ENCODE measurements around the gene JPT2.
"Not testable (repeated sequence)": the region's sequence is repeated elsewhere in the genome, so short reads cannot be mapped to it uniquely, and the experiment has no call there.

Gene JPT2

DNA sequence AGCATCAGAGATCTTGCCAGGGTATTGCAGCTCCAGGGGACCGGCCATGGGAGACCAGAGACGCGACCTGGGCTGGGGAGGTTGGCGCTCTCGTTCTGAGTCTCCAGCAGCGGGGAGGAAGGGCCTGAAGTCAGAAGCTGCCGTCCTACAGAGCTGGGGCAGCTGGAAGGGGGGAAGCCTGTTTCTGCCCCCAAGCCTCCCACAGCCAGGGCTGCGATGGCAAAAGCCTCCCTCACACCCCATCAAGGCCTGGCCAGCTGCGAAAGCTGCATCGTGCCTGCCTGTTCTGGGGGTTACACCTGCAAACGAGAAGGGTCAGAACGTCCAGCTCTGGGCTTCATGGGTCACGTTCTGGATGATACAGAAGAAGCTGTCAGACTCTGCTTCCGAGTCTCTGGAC lies 54.0 kb downstream of the JPT2 start:
- no peak overlapping the region for H3K4me3 ChIP-seq (ENCODE audit: low read length)
- TF ChIP-seq, protein P1, sequence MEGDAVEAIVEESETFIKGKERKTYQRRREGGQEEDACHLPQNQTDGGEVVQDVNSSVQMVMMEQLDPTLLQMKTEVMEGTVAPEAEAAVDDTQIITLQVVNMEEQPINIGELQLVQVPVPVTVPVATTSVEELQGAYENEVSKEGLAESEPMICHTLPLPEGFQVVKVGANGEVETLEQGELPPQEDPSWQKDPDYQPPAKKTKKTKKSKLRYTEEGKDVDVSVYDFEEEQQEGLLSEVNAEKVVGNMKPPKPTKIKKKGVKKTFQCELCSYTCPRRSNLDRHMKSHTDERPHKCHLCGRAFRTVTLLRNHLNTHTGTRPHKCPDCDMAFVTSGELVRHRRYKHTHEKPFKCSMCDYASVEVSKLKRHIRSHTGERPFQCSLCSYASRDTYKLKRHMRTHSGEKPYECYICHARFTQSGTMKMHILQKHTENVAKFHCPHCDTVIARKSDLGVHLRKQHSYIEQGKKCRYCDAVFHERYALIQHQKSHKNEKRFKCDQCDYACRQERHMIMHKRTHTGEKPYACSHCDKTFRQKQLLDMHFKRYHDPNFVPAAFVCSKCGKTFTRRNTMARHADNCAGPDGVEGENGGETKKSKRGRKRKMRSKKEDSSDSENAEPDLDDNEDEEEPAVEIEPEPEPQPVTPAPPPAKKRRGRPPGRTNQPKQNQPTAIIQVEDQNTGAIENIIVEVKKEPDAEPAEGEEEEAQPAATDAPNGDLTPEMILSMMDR (conservative IDR thresholded peaks at IDR 0.05; ENCODE audit: low read length) = no peak
- no peak for DNase-seq (ENCODE audit: low read depth)

DNA sequence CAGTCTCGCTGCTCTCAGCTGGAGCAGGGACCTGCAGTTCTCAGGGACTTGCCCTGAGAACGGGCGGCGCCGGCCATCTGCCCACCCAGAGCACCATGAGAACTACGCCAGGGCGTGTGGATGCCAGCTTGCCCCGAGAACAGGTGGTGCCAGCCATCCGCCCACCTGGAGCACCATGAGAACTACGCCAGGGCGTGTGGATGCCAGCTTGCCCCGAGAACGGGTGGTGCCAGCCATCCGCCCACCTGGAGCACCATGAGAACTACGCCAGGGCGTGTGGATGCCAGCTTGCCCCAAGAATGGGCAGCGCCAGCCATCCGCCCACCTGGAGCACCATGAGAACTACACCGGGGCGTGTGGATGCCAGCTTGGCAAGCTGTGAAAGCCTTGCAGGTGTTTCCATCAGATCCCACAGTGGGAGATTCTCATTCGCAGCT lies 54.5 kb downstream of the JPT2 start:
- not testable (repeated sequence) for H3K4me3 ChIP-seq (ENCODE audit: low read length); DNase-seq (ENCODE audit: low read depth)

DNA sequence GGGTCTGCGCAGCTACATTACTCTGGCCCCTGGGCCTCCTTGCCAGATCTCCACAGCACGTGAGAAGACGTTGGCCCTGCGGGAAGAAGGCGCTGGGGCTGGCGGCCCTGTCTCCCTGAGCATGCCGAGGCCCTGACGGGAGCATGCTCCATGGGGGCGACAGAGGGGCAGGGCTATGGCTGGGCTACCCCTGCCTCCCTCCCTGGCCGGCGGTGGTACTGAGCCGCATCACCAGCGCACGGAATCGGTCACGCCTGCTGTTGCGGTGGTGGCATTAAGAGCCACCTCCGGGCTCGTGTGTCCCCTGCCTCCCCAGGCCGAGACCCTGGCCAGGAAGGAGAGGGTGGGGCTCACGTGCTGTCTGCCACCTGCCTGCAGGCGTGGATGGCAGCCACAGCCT lies 56.0 kb downstream of the JPT2 start:
- no peak overlapping the region for H3K4me3 ChIP-seq (ENCODE audit: low read length)
- no peak for DNase-seq (ENCODE audit: low read depth)
- TF ChIP-seq, protein P1 (conservative IDR thresholded peaks at IDR 0.05; ENCODE audit: low read length) = no peak

DNA sequence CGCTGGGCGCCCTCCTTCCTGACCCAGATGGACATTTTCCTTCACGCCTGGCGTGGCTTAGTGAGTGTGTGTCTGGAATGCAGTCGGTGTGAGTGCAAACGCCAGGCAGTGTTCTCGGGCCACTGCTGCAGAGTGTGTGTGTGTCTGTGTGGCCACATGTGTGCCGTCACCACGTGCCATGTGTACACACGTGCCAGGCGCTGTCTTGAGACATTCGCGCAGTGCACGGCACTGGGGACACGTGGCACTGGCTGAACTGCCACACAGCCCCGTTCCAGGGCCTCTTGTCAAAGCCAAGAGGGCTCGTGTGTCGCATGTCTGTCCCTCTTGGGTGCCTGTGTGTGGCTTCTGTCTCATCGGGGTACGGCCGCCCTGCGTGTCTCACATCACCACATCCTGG lies 56.7 kb downstream of the JPT2 start:
- TF ChIP-seq, protein P1 (conservative IDR thresholded peaks at IDR 0.05; ENCODE audit: low read length) = no peak
- H3K4me3 ChIP-seq (ENCODE audit: low read length) = no peak overlapping the region
- no peak for DNase-seq (ENCODE audit: low read depth)

DNA sequence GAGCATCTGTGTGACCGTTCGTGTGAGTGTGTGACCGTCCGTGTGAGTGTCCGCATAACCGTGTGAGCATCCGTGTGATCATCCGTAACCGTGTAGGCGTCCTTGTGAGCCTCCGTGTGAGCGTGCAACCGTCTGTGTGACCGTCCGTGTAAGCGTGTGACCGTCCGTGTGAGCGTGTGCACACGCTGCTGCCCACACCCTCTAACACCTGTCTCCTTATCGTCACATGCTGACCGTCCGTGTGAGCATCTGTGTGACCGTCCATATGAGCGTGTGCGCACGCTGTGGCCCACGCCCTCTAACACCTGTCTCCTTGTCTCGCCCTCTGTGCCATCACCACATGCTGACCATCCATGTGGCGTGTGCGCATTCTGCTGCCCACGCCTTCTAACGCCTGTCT lies 62.2 kb downstream of the JPT2 start:
- H3K4me3 ChIP-seq (ENCODE audit: low read length) = no peak overlapping the region
- TF ChIP-seq, protein P1 (conservative IDR thresholded peaks at IDR 0.05; ENCODE audit: low read length) = no peak
- DNase-seq (ENCODE audit: low read depth) = no peak

DNA sequence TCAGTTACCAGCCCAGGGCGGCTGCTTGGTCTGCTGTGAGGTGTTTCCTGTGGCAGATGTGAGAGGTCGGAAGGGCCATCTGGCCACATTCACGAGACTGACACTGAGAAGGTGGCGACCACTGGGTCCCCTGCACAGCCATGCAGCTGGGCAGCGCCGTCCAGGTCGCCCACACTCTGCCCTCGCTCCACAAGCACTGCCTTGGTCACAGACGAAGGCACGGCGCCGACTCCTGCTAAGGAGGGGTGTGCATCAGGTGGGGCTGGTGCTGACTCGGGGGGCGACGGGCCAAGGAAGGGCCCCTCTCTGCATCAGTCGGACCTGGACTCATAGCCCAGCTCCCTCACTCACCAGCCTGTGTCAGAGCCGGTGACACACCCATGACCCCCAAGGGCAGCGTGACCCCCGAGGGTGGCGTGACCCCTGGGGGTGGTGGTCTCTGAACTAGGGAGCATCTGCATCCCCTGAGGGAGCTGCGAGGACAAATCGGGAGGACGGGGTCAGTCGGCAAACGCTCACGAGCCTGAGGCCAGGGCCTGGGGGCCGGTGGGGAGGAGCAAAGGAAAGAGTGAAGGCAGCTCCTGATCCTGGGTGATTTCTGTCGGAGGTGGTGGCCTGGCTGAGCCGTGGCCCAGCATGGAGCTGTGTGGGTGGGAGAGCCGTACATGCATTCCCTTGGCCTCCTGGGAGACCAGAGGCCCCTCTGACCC lies 62.9 kb downstream of the JPT2 start:
- TF ChIP-seq, protein P1 (conservative IDR thresholded peaks at IDR 0.05; ENCODE audit: low read length) = no peak
- DNase-seq (ENCODE audit: low read depth) = no peak
- no peak overlapping the region for H3K4me3 ChIP-seq (ENCODE audit: low read length)

DNA sequence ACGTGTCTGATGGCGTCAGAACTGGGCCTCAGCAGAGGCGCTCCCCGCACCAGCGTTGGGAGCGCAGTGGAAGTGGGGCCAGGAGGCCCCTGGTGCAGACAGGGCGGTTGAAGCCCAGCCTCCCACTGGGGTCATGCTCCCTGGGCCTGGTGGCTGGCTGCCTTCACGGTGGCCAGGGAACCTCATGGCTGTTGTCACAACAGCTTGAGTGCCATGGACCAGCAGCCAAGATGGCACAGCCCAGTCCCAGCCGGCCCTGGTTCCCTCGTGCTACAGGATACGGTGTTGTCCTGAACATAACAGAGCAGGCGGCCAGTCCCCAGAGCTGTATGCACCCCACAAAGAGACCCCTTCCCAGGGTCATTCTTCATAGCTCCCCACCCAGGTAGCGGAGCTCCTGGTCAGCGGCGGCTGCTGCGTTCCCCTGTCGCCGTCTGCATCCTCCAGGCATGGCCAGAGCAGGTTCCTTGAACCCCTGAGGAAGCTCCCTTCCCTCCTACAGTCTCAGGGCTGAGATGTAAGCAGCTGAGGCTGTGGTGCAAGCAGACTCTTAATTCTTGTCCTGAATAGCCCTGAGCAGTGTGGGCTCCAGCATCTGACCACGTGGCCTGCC lies 63.6 kb downstream of the JPT2 start:
- DNase-seq (ENCODE audit: low read depth) = no peak
- TF ChIP-seq, protein P1 (conservative IDR thresholded peaks at IDR 0.05; ENCODE audit: low read length) = no peak
- no peak overlapping the region for H3K4me3 ChIP-seq (ENCODE audit: low read length)

Measured in AG10803 (cell line).